ENCODE results near the gene PRPF8.

- no peak for TF ChIP-seq EZH2 (IDR thresholded peaks at IDR 0.05; ENCODE audit: borderline replicate concordance, insufficient read depth, low read depth, low read length, poor library complexity, severe bottlenecking)
- TF ChIP-seq, protein P1, sequence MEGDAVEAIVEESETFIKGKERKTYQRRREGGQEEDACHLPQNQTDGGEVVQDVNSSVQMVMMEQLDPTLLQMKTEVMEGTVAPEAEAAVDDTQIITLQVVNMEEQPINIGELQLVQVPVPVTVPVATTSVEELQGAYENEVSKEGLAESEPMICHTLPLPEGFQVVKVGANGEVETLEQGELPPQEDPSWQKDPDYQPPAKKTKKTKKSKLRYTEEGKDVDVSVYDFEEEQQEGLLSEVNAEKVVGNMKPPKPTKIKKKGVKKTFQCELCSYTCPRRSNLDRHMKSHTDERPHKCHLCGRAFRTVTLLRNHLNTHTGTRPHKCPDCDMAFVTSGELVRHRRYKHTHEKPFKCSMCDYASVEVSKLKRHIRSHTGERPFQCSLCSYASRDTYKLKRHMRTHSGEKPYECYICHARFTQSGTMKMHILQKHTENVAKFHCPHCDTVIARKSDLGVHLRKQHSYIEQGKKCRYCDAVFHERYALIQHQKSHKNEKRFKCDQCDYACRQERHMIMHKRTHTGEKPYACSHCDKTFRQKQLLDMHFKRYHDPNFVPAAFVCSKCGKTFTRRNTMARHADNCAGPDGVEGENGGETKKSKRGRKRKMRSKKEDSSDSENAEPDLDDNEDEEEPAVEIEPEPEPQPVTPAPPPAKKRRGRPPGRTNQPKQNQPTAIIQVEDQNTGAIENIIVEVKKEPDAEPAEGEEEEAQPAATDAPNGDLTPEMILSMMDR (IDR thresholded peaks at IDR 0.05): no peak
Observed at GRCh38 chr17:1731194-1731506, 46.5 kb upstream of the PRPF8 start.

Data from B cell (primary cell).